Midbrain (tissue), 1 donor: ENCODE measurements around the gene RNMT.
"Not testable (repeated sequence)": the region's sequence is repeated elsewhere in the genome, so short reads cannot be mapped to it uniquely, and the experiment has no call there.

ENCODE experiments used
- DNase-seq: peaks from one replicate; lab custom pipeline; 2025; lab: John Stamatoyannopoulos, UW

RNMT gene

GRCh38 chr18:13726232-13726971 is at the start of gene RNMT, which contains the start of gene FAM210A:
Gene RNMT, plus strand, starts transcription at chr18:13726673. Its CDS starts 4,845 bp downstream, at chr18:13731518.
Gene FAM210A, minus strand, starts transcription at chr18:13726558. Its CDS starts 44,481 bp downstream, at chr18:13682077.
- DNase-seq = peak; percentile 97

DNA sequence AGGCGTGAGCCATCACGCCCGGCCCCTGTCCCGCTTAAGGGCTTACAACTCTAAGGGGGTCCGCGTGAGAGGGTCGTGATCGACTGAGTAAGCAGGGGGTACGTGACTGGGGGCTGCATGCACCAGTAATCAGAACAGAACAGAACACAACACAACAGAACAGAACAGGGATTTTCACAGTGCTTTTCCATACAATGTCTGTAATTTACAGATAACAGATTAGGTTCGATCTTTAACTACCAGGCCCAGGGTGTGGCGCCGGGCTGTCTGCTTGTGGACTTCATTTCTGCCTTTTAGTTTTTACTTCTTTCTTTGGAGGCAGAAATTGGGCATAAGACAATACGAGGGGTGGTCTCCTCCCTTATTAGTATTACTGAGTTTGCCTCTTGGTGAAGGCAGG is 49.1 kb upstream of the RNMT start:
- DNase-seq = not testable (repeated sequence)

GRCh38 chr18:13680612-13681011 is 45.9 kb upstream of the RNMT start:
- DNase-seq = peak; percentile 48

- no peak for DNase-seq
Observed at GRCh38 chr18:13681701-13682100, 44.8 kb upstream of the RNMT start.

DNA sequence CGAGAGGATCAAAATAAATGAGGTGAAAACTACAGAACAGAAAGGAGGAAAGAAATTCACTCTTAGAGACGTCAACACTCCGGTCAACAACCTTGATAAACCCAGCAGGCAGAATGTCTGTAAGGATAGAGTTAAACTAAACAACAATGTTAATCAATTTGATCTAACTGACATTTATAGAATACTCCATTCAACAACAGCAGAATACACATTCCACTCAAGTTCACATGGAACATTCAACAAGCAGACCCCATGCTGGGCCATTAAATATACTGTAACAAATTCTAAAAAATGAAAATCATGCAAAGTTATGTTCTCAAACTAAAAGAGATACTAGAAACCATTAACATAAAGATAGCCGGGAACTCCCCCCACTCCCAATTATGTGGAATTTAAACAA is 41.9 kb upstream of the RNMT start:
- DNase-seq = no peak

DNA sequence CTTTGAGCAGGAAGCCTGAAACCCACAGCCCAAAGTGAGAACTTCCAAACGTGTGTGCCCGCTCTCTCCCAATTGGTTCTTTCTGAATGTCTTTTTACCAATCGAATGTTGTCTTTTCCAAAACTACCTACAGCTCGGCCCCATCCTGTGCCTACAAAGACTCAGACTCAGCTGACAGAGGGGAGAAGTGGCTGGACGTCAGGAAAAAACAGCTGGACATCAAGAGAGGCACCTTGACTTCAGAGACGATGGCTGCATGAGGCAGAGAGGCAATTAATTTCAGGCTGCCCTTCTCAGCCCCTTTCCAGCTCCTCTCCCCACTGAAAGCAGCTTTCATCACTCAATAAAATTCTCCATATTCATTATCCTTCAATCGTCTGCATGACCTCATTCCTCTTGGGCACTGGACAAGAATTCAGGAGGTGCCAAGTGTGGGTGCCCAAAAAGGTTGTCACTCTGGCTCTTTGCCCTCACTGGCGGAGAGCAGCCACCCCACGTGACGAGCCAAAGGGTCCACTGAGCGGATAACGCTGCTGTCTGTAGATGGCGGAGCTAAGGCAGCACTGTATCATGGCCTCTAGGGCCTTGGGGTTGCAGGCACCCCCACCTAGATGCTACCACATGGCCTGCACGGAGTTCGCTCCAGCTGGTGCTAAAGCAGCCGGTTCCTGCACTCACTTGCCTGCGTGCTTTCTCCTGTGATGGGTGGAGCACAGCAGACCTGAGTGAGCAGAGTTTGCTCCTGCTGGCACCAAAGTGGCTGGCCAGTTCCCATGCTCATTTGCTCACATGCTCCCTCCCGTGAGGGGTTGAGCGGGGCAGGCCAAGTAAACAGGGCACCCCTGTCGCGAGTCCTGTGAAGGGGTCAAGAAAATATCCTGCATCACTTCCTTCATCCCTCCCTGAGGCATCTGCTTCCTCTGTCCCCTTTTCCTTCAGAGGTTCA is 38.0 kb upstream of the RNMT start:
- DNase-seq = no peak

DNA sequence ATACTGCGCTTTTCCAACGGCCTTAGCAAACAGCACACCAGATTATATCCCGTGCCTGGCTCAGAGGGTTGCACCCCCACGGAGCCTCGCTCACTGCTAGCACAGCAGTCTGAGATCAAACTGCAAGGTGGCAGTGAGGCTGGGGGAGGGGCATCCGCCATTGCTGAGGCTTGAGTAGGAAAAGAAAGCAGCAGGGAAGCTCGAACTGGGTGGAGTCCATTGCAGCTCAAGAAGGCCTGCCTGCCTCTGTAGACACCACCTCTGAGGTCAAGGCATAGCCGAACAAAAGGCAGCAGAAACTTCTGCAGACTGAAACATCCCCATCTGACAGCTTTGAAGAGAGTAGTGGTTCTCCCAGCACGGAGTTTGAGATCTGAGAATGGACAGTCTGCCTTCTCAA is 36.4 kb upstream of the RNMT start:
- not testable (repeated sequence) for DNase-seq

GRCh38 chr18:13695337-13695736 is 31.1 kb upstream of the RNMT start:
- not testable (repeated sequence) for DNase-seq

GRCh38 chr18:13696961-13697360 is 29.5 kb upstream of the RNMT start:
- DNase-seq = no peak

DNA sequence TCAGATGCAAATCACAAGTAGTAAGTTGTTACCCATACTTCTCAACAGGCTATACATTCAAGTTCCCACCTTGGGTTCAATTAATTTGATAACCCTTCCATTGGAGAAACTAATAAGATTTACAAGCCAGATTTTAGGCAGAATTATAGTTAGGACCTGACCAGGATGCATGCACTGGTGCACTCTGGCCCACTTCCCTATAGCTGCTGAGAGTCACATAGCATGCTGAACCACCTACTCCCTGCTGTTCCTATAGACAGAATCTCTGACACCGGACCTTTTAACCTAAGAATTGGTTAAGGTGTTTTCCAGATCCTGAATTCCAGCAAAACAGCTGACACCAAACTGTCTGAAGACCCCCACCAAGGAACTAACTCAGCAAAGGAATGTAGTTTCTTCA is 26.3 kb upstream of the RNMT start:
- DNase-seq = no peak

- DNase-seq = no peak
Observed at GRCh38 chr18:13703899-13704298, 22.6 kb upstream of the RNMT start.

DNA sequence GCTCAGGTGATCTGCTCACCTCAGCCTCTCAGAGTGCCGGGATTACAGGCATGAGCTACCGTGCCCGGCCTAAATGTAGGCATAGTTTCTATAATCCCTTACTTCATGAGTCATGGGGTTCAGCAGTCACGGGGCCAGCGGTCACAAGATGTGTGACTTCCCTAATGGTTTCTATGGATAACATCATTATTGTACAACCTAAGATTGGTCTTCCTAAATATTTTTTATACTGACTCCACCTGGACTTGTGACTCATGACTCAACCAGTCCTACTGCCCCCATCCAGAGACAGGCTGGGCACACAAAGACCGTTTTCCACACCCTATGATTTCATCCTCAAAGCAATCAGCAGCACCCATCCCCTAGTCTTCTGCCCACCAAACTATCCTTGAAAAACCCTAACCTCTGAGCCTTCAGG is 16.1 kb upstream of the RNMT start:
- no peak for DNase-seq

- DNase-seq = no peak
Observed at GRCh38 chr18:13712400-13713131, 13.9 kb upstream of the RNMT start.

DNA sequence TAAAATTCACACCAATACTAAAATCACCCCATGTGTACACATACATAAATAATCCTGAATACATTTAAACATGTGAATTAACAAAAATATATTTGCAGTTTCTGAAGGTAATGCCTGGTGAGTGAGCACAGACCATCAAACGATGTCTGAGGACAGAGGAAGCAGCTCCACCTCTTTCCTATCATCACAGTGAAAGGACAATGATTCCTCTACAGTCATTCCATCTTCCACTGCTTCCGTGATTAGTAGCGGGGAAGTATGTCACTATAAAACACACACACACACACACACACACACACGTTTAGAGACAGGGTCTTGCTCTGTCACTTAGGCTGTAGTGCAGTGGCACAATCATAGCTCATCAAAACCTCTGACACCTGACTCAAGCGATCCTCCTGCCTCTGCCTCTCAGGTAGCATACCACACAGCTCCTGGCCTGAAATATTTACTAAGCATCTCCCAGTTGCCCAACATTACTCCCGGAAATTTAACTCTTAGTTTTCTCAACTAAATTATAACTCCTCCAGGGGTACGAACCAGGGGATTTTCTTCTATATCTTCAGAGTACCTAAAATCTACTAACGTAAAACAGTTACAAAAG is 12.9 kb upstream of the RNMT start:
- no peak for DNase-seq

- no peak for DNase-seq
Observed at GRCh38 chr18:13715330-13715729, 11.1 kb upstream of the RNMT start.

- DNase-seq = no peak
Observed at GRCh38 chr18:13716916-13717315, 9.6 kb upstream of the RNMT start.

DNA sequence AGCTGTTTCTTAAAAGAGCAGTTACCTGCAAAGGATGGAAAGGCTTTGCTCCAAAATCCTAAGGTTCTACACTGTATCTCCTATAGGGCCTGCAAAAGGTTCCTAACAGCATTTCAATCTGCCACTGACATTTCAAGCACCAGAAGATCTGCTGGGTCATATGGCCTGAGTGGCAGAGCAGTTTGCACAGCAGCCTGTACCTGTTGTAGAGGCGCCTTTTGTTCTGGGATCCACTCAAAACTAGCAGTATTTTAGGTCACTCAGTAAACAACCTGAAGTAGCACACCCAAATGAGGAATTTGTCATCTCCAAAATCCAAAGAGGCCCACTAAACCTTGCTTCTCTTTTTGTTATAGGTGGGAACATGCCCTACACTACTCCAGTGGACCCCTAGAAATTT is 6.3 kb upstream of the RNMT start:
- no peak for DNase-seq

- no peak for DNase-seq
Observed at GRCh38 chr18:13720847-13721246, 5.6 kb upstream of the RNMT start.

GRCh38 chr18:13725566-13726231 is 774 bp upstream of the RNMT start:
- DNase-seq = no peak

GRCh38 chr18:13726972-13727331 is 479 bp downstream of the RNMT start:
- peak; percentile 39 for DNase-seq

GRCh38 chr18:13730481-13730880 is 4.0 kb downstream of the RNMT start:
- no peak for DNase-seq
